PFSK-1 (cell line): ENCODE measurements around the gene CGB2.

ENCODE experiments used
- POLR2AphosphoS5 ChIP-seq: IDR thresholded peaks from 2 replicates; pipeline ENCODE4 v1.6.1; 2012; ENCODE audit warnings: low read depth, mild to moderate bottlenecking, control low read depth, low read length, moderate library complexity
- REST ChIP-seq, 2 experiments: IDR thresholded peaks; 2 replicates each; pipeline versions ENCODE4 v1.6.1 to v1.8.0; 2011 to 2012; ENCODE audit warnings: low read depth in 2 of 2, low read length in 2 of 2, control low read depth in 1 of 2, inconsistent platforms in 1 of 2, mild to moderate bottlenecking in 1 of 2, moderate library complexity in 1 of 2; ENCODE audit not compliant: insufficient read depth in 1 of 2
- SIN3A ChIP-seq: IDR thresholded peaks from 2 replicates; pipeline ENCODE4 v1.6.1; 2012; ENCODE audit warnings: mild to moderate bottlenecking, low read length, moderate library complexity, borderline replicate concordance; ENCODE audit not compliant: insufficient read depth
- TAF1 ChIP-seq: IDR thresholded peaks from 2 replicates; pipeline ENCODE4 v1.6.1; 2012; ENCODE audit warnings: low read length, control low read depth, borderline replicate concordance; ENCODE audit not compliant: insufficient read depth

DNA sequence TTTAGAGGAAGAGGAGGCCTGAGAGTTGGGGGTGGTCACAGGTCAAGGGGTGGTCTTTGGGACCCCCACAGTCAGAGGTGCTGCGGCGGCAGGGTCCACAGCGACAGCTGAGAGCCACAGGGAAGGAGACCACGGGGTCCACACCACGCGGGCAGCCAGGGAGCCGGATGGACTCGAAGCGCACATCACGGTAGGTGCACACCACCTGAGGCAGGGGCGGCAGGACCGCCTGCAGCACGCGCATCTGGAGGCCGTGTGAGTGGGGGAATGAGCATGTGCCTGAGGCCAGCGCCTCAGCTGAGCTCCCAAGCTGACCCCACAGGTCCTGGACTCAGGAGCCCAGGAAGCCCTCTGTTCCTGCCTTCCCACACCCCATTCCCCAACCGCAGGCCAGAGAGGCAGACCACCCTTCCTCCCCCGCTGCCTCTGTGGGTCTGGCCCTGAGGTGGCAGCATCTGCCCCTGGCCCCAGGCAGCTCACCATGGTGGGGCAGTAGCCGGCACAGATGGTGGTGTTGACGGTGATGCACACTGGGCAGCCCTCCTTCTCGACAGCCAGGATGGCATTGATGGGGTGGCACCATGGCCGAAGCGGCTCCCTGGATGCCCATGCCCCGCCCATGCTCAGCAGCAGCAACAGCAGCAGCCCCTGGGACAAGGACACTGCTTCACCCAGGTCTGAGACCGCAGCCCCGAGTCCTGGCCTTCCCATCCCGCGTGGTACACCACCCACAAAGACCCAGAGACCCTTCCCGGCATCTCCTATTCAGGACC is 15.4 kb upstream of the CGB2 start:
- TF ChIP-seq SIN3A: no peak
- TF ChIP-seq POLR2AphosphoS5: no peak
- no peak for TF ChIP-seq REST (IDR thresholded peaks at IDR 0.05; ENCODE audit: insufficient read depth in 1 of 2, low read depth in 2 of 2, low read length in 2 of 2)
- no peak for TF ChIP-seq TAF1
